Fibroblast of peridontal ligament (primary cell): Measurements from ENCODE around the gene DDIT4.
A peak's percentile ranks its signal among the peaks of the same experiment; 100 is the strongest.
"Not testable (repeated sequence)": the region's sequence is repeated elsewhere in the genome, so short reads cannot be mapped to it uniquely, and the experiment has no call there.

Experiments
- DNase-seq: peaks from one replicate; pipeline ENCODE4 v3.0.0-alpha.2; 2010; ENCODE audit errors: extremely low read depth

The DDIT4 gene

GRCh38 chr10:72267819-72268399, 5.8 kb upstream of the DDIT4 start:
- no peak for DNase-seq

GRCh38 chr10:72268475-72269200, 5.1 kb upstream of the DDIT4 start:
- not testable (repeated sequence) for DNase-seq

DNA sequence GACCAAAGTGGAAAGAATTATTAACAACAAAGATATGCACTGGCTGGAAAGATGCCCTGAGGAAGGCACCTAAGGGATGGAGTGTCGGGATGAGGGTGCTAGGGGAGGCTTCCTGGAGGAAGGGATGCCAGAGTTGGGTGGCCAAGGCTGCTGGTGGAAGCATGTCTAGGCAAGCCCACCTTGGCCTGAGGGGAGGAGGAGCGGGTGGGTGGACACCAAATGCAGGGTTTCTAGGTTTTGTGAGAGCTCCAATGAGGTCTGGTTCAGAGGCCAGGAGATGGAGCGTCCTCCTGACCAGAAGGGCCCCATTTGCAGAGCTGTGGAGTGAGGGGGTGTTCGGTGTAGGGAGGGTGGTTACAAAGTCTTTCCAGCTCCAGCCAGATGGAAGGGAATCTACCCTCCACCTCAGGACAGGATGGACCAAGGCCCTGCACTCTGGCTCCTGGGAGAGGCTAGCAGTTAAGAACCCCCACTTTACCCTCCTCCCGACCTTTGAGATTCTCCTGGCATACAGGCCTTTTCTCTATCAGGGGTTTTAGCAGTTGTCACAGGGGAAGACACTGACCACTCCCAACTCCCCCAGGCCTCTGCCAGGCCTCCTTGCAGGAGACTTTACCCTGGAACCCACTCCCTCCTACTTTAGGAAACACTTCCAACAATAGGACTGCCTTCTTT, 3.0 kb upstream of the DDIT4 start:
- DNase-seq, result no peak

- peak; percentile 98 for DNase-seq
Observed at GRCh38 chr10:72272689-72273409, 875 bp upstream of the DDIT4 start.

DNA sequence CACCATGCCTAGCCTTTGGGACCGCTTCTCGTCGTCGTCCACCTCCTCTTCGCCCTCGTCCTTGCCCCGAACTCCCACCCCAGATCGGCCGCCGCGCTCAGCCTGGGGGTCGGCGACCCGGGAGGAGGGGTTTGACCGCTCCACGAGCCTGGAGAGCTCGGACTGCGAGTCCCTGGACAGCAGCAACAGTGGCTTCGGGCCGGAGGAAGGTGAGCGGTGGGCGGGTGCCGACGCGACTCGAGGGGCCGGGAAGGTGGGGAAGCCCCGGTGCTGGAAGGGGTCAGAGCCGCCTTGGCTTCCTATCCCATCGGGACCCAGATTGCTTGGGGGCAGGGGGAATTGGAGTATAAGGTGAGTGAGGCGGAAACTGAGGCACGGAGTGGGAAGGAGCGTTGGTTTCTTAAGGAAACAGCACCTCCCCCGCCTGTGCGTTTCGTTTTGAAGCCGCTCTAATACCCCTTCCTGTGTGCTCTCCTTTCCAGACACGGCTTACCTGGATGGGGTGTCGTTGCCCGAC, 547 bp downstream of the DDIT4 start:
- DNase-seq, result peak; percentile 48

GRCh38 chr10:72274730-72275350, 1.1 kb downstream of the DDIT4 start:
- peak; percentile 68 for DNase-seq

DNA sequence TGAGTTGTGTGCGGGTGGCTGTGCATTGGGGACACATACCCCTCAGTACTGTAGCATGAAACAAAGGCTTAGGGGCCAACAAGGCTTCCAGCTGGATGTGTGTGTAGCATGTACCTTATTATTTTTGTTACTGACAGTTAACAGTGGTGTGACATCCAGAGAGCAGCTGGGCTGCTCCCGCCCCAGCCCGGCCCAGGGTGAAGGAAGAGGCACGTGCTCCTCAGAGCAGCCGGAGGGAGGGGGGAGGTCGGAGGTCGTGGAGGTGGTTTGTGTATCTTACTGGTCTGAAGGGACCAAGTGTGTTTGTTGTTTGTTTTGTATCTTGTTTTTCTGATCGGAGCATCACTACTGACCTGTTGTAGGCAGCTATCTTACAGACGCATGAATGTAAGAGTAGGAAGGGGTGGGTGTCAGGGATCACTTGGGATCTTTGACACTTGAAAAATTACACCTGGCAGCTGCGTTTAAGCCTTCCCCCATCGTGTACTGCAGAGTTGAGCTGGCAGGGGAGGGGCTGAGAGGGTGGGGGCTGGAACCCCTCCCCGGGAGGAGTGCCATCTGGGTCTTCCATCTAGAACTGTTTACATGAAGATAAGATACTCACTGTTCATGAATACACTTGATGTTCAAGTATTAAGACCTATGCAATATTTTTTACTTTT, 1.8 kb downstream of the DDIT4 start:
- DNase-seq, result no peak

- no peak for DNase-seq
Observed at GRCh38 chr10:72276013-72276387, 2.3 kb downstream of the DDIT4 start.

DNA sequence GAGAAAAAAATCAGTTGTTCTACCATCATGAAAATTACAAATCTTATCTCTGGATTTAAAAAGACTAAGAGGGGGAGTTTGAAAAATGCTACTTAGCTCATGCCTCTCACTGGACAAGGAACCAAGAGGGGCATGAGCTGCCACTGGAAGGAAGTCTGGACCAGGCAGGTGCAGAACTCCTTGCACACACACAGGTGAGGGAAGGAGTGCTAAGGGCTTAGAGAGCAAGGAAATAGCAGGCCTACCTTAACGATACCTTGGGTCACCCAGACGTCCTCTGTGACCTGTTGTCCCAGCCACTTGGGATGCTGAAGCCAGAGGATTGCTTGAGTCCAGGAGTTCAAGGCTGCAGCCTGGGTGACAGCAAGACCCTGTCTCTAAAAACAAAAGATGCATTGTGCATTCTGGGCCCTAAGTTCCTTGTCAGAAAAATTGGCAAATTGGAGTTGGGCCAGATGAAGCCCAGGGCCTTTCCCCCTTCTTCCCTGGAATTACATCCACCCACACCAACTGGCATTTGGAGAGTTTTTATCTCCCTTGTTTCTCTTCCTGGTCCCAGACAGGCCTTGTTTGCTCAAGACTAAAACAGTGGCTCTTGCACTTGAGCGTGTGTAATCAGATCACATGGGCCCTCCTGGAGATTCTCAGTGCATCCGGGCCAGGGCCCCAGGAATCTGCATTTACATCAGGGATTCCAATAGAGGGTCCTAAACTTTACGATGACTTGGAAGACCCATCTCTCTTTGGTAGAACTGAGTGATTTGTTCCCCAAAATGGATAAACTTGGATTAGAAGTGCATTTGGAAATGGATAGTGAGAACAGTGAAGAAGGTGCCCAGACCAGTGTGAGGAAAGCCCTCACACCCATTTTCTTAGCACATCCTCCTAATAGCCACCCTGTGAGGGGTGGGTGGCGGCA, 3.0 kb downstream of the DDIT4 start:
- peak; percentile 61 for DNase-seq

- DNase-seq, result no peak
Observed at GRCh38 chr10:72277340-72277995, 3.7 kb downstream of the DDIT4 start.

DNA sequence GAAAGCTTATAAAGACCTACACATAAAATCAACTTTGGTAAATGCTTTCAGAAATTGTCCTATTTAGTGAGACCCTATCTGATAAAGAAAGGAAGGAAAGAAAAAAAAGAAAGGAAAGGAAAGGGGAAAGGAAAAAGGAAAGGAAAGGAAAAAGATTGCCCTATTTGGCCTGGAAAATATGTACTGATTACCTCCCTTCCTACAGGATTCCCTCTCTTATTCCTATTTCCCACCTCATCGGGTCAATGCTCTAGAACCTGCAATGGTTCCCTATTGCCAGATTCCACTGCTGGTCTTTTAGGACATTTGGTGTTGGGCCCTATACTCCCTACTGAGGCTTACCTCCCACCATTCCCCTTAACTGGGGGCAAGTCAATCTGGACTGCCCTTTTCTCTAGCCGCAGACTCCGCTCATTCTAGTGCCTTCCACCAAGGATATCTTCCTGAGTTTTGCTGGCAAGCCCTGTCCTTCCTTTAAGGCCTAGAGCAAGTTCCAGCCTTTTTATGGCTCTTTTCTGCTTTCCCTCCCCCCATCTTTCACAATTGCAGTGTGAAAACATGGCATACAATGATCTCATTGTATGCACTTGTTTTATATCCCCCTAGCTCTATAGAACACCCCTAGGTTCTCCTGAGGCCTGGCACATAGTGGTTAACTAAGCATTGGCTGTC, 4.4 kb downstream of the DDIT4 start:
- DNase-seq, result no peak

DNA sequence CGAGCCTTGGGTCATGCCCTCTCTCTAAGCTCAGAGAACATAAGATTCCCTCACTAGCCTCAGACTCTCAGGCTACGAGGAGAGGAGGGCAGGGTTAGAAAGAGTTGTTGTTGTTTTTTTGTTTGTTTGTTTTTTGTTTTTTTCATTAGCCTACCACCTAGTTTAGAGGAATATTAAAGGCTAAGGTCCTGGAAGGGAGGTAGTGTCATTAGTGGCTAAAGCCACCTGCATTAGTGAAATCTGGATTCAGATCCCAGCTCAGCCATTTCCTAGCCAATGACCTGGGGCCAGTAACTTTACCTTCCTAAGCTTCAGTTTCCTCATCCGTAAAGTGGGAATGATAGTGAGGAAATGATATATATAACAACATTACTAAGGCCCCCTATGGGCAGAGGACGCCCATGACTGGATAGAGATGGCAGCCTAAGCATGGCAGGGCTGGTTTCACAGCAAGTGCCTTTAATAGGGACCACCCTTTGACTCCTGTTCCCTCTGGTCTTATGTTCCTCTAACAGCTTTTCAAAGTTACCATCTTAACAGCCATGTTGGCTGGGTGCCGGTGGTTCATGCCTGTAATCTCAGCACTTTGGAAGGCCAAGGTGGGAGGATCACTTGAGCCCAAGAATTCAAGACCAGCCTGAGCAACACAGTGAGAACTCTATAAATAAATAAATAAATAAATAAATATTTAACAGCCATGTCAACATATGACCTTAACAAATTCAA, 5.1 kb downstream of the DDIT4 start:
- no peak for DNase-seq

- not testable (repeated sequence) for DNase-seq
Observed at GRCh38 chr10:72279587-72279986, 5.9 kb downstream of the DDIT4 start.

DNA sequence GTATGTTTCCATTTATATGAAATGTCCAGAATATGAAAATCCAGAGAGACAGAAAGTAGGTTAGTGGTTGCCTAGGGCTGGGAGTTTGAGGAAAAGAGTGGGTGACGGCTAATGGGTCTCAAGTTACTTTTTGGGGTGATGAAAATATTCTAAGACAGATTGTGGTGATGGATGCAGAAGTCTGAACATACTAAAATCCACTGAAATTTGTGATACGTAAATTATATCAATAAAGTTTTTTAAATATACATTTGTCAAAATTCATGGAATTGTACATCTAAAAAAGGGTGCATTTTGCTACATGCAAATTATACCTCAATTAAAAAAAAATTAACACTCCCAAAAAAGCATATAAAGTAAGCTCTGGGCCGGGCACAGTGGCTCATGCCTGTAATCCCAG, 9.4 kb downstream of the DDIT4 start:
- DNase-seq, result no peak

GRCh38 chr10:72285972-72286521, 12.3 kb downstream of the DDIT4 start:
- no peak for DNase-seq

- DNase-seq, result no peak
Observed at GRCh38 chr10:72291019-72291532, 17.4 kb downstream of the DDIT4 start.

DNA sequence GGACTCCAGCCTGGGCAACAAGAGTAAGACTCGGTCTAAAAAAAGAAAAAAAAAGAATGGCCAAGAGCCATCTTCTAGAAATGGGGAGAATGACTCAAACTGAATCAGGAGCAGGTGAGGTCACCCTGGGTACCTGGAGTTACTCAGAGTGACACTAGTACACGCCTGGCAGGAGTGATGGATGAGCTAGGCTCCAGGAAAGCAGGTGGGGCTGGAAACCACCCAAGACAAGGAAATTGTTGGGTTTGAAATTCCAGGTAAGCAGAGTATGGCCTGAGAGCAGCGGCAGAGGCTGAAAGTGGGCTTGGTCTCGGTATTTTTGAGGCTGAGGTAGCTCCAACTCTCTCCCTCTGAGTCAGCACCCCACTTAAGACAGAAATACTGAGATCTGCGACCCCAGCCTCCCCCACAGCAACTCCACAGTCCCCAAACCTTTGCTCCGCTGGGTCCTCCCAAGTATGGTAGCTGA, 18.5 kb downstream of the DDIT4 start:
- DNase-seq, result no peak
